DND-41 (cell line): ENCODE measurements around the gene ACSS3.

Experiments
- EZH2 ChIP-seq: IDR thresholded peaks from 3 replicates; pipeline ENCODE4 v1.6.1; 2012; ENCODE audit warnings: borderline replicate concordance, low read depth, mild to moderate bottlenecking, moderate library complexity, low read length, inconsistent platforms; ENCODE audit not compliant: severe bottlenecking
- TF ChIP-seq, protein P1 (sequence below): IDR thresholded peaks from 2 replicates; pipeline ENCODE4 v1.5.1; 2012; ENCODE audit warnings: borderline replicate concordance, low read length, moderate library complexity, mild to moderate bottlenecking; ENCODE audit not compliant: poor library complexity, severe bottlenecking; ENCODE audit errors: extremely low read depth

DNA sequence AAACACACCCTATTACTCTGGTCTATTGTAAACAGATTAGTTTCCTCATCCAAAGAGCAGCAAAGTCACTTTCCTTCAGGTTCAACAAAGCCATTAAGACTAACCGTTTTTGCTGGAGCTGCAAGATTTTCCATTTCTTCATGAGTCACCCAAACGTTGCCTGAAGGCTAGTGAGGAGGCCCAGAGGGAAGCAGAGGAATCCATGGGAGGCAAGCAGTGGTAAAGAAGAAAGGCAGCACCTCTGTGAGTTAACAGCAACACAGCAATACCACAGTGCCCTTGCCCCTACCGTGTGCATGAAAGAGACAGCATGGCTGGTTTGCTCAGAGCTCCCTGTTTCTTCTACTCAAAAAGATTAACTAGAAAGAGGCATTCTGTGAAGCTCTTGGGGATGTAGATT, 206.3 kb downstream of the ACSS3 start:
- TF ChIP-seq, protein P1, sequence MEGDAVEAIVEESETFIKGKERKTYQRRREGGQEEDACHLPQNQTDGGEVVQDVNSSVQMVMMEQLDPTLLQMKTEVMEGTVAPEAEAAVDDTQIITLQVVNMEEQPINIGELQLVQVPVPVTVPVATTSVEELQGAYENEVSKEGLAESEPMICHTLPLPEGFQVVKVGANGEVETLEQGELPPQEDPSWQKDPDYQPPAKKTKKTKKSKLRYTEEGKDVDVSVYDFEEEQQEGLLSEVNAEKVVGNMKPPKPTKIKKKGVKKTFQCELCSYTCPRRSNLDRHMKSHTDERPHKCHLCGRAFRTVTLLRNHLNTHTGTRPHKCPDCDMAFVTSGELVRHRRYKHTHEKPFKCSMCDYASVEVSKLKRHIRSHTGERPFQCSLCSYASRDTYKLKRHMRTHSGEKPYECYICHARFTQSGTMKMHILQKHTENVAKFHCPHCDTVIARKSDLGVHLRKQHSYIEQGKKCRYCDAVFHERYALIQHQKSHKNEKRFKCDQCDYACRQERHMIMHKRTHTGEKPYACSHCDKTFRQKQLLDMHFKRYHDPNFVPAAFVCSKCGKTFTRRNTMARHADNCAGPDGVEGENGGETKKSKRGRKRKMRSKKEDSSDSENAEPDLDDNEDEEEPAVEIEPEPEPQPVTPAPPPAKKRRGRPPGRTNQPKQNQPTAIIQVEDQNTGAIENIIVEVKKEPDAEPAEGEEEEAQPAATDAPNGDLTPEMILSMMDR, result no peak
- TF ChIP-seq EZH2, result no peak
